Measurements from ENCODE around the gene LIN7B. TPM values are rescaled to one million over a fixed set of nuclear protein-coding genes. Genes with fewer than 3 reads are reported as not detected.
A peak's percentile ranks its signal among the peaks of the same experiment; 100 is the strongest.

The LIN7B gene
- total and polyA plus RNA-seq, 9 of the 15 experiments (the other 6 are each of a cell fraction or from before 2014, with no cell fraction given), result 0.89 to 15.7 (median 4.0) TPM

DNA sequence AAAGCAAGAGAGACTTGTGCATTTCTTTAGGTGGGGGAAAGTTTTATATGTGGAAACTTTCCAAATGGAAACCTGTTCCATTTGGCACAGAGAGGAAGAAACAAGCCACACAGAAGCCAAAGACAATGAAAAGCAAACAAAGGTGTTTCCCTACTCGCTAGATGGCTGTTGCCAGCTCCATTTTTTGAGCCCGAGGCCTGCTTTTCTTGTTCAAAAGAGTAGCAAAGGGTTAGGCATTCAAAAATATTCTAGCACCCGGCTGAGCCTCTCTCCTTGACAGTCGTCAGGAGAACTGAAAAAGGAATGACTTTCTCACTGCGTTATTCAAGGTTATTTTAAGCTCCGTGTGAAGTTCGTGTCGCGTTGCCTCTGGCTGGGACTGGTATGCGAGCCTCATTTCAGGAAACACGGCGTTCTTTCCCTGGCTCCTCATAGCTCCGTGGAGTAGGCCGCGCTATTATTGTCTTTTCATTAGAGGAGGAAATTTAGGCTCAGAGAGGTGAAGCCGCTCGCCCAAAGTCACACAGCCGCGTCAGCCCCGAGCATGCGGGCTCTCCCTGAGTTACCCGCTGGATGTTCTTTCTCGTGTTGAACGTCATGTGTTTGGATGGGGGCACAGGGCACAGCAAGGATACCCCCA, 51.1 kb downstream of the LIN7B start:
- Histone ChIP-seq H3K27me3 (ENCODE audit: control insufficient read depth in 2 of 2, insufficient read depth in 2 of 2, low read length in 2 of 2) (no peaks in the 10 kb centered on the region), H3K4me1 (replicated peaks in 1 of 2; ENCODE audit: control insufficient read depth in 2 of 2, insufficient read depth in 2 of 2, low read length in 2 of 2) (peaks cover 10 to 31% of the 10 kb centered on the region in 2 experiments; a peak in 4 of 5 replicates), H2AFZ (ENCODE audit: low read depth, low read length) (no peak overlapping the region), H3K36me3 (ENCODE audit: control insufficient read depth, insufficient read depth, low read length) (peaks cover 22% of the 10 kb centered on the region; the same call in 1 of the 3 replicates), H3K4me3 (no peak overlapping the region), H3K79me2 (ENCODE audit: control insufficient read depth, insufficient read depth, low read length) (no peaks in the 10 kb centered on the region), H3K9me3 (replicated peaks; ENCODE audit: control insufficient read depth, insufficient read depth, low read depth, low read length) (no peaks in the 10 kb centered on the region), H4K20me1 (replicated peaks; ENCODE audit: control insufficient read depth, insufficient read depth, low read length) (no peaks in the 10 kb centered on the region), H3K9ac (ENCODE audit: insufficient read depth in 1 of 2, low read depth in 2 of 2, low read length in 2 of 2) (peak overlapping the region in 1 of 2 experiments; percentile 20; a peak in 2 of 4 replicates), H3K9me1 (ENCODE audit: control insufficient read depth, insufficient read depth, low read length) (no peaks in the 10 kb centered on the region), H3K4me2 (ENCODE audit: insufficient read depth, low read length) (no peak overlapping the region), H3K27ac (ENCODE audit: extremely low read depth, low read depth, low read length) (no peak overlapping the region)
- in situ Hi-C loops (cut with MboI) (no loop called here), intact Hi-C loops (cut with micrococcal nuclease) (no loop called here)
- DNase-seq (ENCODE audit: extremely low read depth in 1 of 4, low spot score in 3 of 4) (no peak), FAIRE-seq (no peak), ATAC-seq (no peak)
- POLR2A ChIA-PET, result interaction anchor here (0.9 to 1.6 kb wide), 2 partner anchors 10 to 16 kb away, joined by 3 to 4 read pairs; partner anchors contain the start of gene HRC
- BruUV-seq (replicated peaks), result no TSS peak
- WGBS (ENCODE audit: insufficient coverage, low coverage, missing lambda C conversion rate), result 89% methylated on average over 24 of the region's 24 CpGs
- CTCF ChIA-PET (ENCODE audit: low intra/inter-chr PET ratio), result no interaction called here
- TF ChIP-seq PRPF4 (IDR thresholded peaks at IDR 0.05; ENCODE audit: insufficient read depth, low read depth, low read length, poor library complexity, severe bottlenecking), result no peak
- peak; percentile 56; the same call in 1 of the 2 replicates for TF ChIP-seq BCOR (IDR thresholded peaks at IDR 0.05)
- no peak for TF ChIP-seq NR2C2 (CRISPR knock-in tag; IDR thresholded peaks at IDR 0.05)
- TF ChIP-seq NR2C2 (tag; IDR thresholded peaks at IDR 0.05), result no peak
- no peak for TF ChIP-seq CSDE1 (IDR thresholded peaks at IDR 0.05)
- no peak for TF ChIP-seq EWSR1 (IDR thresholded peaks at IDR 0.05; ENCODE audit: borderline replicate concordance, low read depth, partially characterized antibody)
- TF ChIP-seq, protein P1, sequence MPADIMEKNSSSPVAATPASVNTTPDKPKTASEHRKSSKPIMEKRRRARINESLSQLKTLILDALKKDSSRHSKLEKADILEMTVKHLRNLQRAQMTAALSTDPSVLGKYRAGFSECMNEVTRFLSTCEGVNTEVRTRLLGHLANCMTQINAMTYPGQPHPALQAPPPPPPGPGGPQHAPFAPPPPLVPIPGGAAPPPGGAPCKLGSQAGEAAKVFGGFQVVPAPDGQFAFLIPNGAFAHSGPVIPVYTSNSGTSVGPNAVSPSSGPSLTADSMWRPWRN (IDR thresholded peaks at IDR 0.05; ENCODE audit: low read depth), result no peak
- no peak for TF ChIP-seq SRSF9 (IDR thresholded peaks at IDR 0.05; ENCODE audit: borderline replicate concordance, low read depth, low read length)
- TF ChIP-seq, protein P2, sequence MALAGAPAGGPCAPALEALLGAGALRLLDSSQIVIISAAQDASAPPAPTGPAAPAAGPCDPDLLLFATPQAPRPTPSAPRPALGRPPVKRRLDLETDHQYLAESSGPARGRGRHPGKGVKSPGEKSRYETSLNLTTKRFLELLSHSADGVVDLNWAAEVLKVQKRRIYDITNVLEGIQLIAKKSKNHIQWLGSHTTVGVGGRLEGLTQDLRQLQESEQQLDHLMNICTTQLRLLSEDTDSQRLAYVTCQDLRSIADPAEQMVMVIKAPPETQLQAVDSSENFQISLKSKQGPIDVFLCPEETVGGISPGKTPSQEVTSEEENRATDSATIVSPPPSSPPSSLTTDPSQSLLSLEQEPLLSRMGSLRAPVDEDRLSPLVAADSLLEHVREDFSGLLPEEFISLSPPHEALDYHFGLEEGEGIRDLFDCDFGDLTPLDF (CRISPR knock-in tag; IDR thresholded peaks at IDR 0.05), result no peak
- no peak for TF ChIP-seq TGIF2 (CRISPR knock-in tag; IDR thresholded peaks at IDR 0.05)
- no peak for TF ChIP-seq FOS (IDR thresholded peaks at IDR 0.05; ENCODE audit: extremely low read depth, insufficient read length)
- TF ChIP-seq, protein P3, sequence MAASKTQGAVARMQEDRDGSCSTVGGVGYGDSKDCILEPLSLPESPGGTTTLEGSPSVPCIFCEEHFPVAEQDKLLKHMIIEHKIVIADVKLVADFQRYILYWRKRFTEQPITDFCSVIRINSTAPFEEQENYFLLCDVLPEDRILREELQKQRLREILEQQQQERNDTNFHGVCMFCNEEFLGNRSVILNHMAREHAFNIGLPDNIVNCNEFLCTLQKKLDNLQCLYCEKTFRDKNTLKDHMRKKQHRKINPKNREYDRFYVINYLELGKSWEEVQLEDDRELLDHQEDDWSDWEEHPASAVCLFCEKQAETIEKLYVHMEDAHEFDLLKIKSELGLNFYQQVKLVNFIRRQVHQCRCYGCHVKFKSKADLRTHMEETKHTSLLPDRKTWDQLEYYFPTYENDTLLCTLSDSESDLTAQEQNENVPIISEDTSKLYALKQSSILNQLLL (CRISPR knock-in tag; IDR thresholded peaks at IDR 0.05; ENCODE audit: borderline replicate concordance), result no peak
- TF ChIP-seq ZFP36 (IDR thresholded peaks at IDR 0.05; ENCODE audit: low read depth, low read length, partially characterized antibody), result peak; percentile 52
- no peak for TF ChIP-seq MCM2 (IDR thresholded peaks at IDR 0.05; ENCODE audit: low read depth)
- TF ChIP-seq RBM25 (IDR thresholded peaks at IDR 0.05; ENCODE audit: low read depth, low read length, severe bottlenecking), result peak; percentile 47
